ENCODE data around the gene GRAMD1B. TPM values are rescaled to one million over a fixed set of nuclear protein-coding genes. Genes with fewer than 3 reads are reported as not detected.
A peak's percentile ranks its signal among the peaks of the same experiment; 100 is the strongest.
"Not testable (repeated sequence)": the region's sequence is repeated elsewhere in the genome, so short reads cannot be mapped to it uniquely, and the experiment has no call there.

GRAMD1B gene
- total and polyA plus RNA-seq, 2 donors (not counting 1 experiment from before 2014, with no cell fraction given): 0.83 to 1.5 TPM

GRCh38 chr11:123511037-123511870, 81.2 kb downstream of the GRAMD1B start:
- Histone ChIP-seq H3K4me3 (replicated peaks in 1 of 4; ENCODE audit: control extremely low read depth in 1 of 4, insufficient read depth in 1 of 4, low read depth in 3 of 4, low read length in 4 of 4) (no peak overlapping the region), H3K27ac (ENCODE audit: insufficient read depth, low read length) (no peak overlapping the region), H3K4me1 (ENCODE audit: control insufficient read depth, extremely low read depth, insufficient read depth, low read length) (no peaks in the 10 kb centered on the region), H4K20me1 (ENCODE audit: control insufficient read depth, extremely low read depth, insufficient read depth, low read length) (no peaks in the 10 kb centered on the region), H3K27me3 (ENCODE audit: control insufficient read depth, insufficient read depth, low read length) (no peaks in the 10 kb centered on the region), H3K79me2 (ENCODE audit: control insufficient read depth, insufficient read depth, low read length) (no peaks in the 10 kb centered on the region), H2AFZ (ENCODE audit: low read length) (no peak overlapping the region), H3K9me3 (ENCODE audit: control insufficient read depth, insufficient read depth, low read depth, low read length) (no peaks in the 10 kb centered on the region), H3K36me3 (ENCODE audit: control insufficient read depth, insufficient read depth, low read length) (no peaks in the 10 kb centered on the region), H3K9ac (ENCODE audit: insufficient read depth, low read length) (no peak overlapping the region), H3K4me2 (ENCODE audit: extremely low read depth, insufficient read depth, low read length) (no peak overlapping the region)
- DNase-seq (ENCODE audit: low read depth in 2 of 2): peak; percentile 84
- TF ChIP-seq CTCF (conservative IDR thresholded peaks at IDR 0.05 in 1 of 2, IDR thresholded peaks at IDR 0.05 in 1 of 2; ENCODE audit: low read depth in 1 of 2, low read length in 2 of 2): peak; percentile 81 to 89
- no peak for TF ChIP-seq EZH2 (IDR thresholded peaks at IDR 0.05; ENCODE audit: low read length, missing control alignments)

GRCh38 chr11:123513309-123513708, 83.2 kb downstream of the GRAMD1B start:
- H3K27me3 ChIP-seq (ENCODE audit: control insufficient read depth, insufficient read depth, low read length); H3K9ac ChIP-seq (ENCODE audit: insufficient read depth, low read length); H3K4me3 ChIP-seq (replicated peaks in 1 of 4; ENCODE audit: control extremely low read depth in 1 of 4, insufficient read depth in 1 of 4, low read depth in 3 of 4, low read length in 4 of 4); H3K27ac ChIP-seq (ENCODE audit: insufficient read depth, low read length); H3K36me3 ChIP-seq (ENCODE audit: control insufficient read depth, insufficient read depth, low read length); H3K4me2 ChIP-seq (ENCODE audit: extremely low read depth, insufficient read depth, low read length); H3K79me2 ChIP-seq (ENCODE audit: control insufficient read depth, insufficient read depth, low read length); H4K20me1 ChIP-seq (ENCODE audit: control insufficient read depth, extremely low read depth, insufficient read depth, low read length); DNase-seq (ENCODE audit: low read depth in 2 of 2); H2AFZ ChIP-seq (ENCODE audit: low read length); H3K9me3 ChIP-seq (ENCODE audit: control insufficient read depth, insufficient read depth, low read depth, low read length); H3K4me1 ChIP-seq (ENCODE audit: control insufficient read depth, extremely low read depth, insufficient read depth, low read length): not testable (repeated sequence)

GRCh38 chr11:123516238-123516637, 86.2 kb downstream of the GRAMD1B start:
- no peak for TF ChIP-seq EZH2 (IDR thresholded peaks at IDR 0.05; ENCODE audit: low read length, missing control alignments)
- no peak for TF ChIP-seq CTCF (conservative IDR thresholded peaks at IDR 0.05 in 1 of 2, IDR thresholded peaks at IDR 0.05 in 1 of 2; ENCODE audit: low read depth in 1 of 2, low read length in 2 of 2)
- no peaks in the 10 kb centered on the region for H3K36me3 ChIP-seq (ENCODE audit: control insufficient read depth, insufficient read depth, low read length)
- no peaks in the 10 kb centered on the region for H3K9me3 ChIP-seq (ENCODE audit: control insufficient read depth, insufficient read depth, low read depth, low read length)
- no peak overlapping the region for H3K27ac ChIP-seq (ENCODE audit: insufficient read depth, low read length)
- H2AFZ ChIP-seq (ENCODE audit: low read length): no peak overlapping the region
- no peak overlapping the region for H3K4me2 ChIP-seq (ENCODE audit: extremely low read depth, insufficient read depth, low read length)
- DNase-seq (ENCODE audit: low read depth in 2 of 2): no peak
- H4K20me1 ChIP-seq (ENCODE audit: control insufficient read depth, extremely low read depth, insufficient read depth, low read length): no peaks in the 10 kb centered on the region
- H3K4me1 ChIP-seq (ENCODE audit: control insufficient read depth, extremely low read depth, insufficient read depth, low read length): peaks cover 3% of the 10 kb centered on the region
- no peak overlapping the region for H3K9ac ChIP-seq (ENCODE audit: insufficient read depth, low read length)
- H3K27me3 ChIP-seq (ENCODE audit: control insufficient read depth, insufficient read depth, low read length): no peaks in the 10 kb centered on the region
- H3K79me2 ChIP-seq (ENCODE audit: control insufficient read depth, insufficient read depth, low read length): no peaks in the 10 kb centered on the region
- H3K4me3 ChIP-seq (replicated peaks in 1 of 4; ENCODE audit: control extremely low read depth in 1 of 4, insufficient read depth in 1 of 4, low read depth in 3 of 4, low read length in 4 of 4): no peak overlapping the region

Measured in fibroblast of lung (primary cell).